Measurements from ENCODE around the gene HEXD.
"Not testable (repeated sequence)": the region's sequence is repeated elsewhere in the genome, so short reads cannot be mapped to it uniquely, and the experiment has no call there.

HEXD gene

DNA sequence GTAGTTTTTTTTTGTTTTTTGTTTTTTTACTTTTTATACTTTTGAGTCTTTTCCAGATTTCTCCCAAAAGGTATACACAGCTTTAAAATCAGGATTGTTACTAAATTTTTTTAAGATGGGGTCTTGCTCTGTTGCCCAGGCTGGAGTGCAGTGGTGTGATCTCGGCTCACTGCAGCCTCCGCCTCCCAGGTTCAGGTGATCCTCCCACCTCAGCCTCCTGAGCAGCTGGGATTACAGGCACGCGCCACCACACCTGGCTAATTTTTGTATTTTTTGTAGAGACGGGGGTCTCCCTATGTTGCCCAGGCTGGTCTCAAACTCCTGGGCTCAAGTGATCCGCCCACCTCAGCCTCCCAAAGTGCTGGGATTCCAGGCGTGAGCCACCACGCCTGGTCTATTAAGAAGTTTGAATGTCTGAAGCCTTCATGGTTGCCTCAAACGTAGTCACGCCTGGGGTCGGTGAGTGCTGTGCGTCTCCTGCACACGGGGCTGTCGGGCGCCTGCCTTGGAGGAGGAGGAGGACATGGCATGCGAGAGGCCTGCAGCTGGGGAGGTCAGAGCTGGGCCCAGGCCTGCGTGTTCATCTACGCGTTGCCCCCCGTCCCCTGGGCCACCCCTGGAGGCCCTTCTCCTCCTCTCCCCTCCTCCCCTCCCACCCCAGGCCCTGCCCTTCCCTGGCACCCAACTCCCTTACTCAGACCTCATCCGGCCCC lies 35.8 kb upstream of the HEXD start:
- DNase-seq (ENCODE audit: low read depth in 3 of 3): not testable (repeated sequence)

DNA sequence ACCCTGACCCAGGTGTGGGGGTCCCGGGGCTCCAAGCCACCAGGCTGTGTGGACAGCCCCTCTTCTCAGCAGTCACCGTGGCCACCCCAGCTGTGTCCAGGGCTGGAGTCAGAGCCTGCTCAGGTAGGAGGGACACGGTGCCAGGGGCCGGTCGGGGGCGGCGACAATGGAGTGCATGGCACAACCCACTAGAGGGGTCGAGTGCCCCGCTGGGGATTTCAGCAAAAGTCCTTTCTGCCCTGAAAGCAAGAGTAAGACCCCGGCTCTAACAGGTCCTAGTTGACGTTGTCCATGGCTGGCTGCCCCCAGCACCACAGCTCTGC lies 35.3 kb upstream of the HEXD start:
- DNase-seq (ENCODE audit: low read depth in 3 of 3): no peak

DNA sequence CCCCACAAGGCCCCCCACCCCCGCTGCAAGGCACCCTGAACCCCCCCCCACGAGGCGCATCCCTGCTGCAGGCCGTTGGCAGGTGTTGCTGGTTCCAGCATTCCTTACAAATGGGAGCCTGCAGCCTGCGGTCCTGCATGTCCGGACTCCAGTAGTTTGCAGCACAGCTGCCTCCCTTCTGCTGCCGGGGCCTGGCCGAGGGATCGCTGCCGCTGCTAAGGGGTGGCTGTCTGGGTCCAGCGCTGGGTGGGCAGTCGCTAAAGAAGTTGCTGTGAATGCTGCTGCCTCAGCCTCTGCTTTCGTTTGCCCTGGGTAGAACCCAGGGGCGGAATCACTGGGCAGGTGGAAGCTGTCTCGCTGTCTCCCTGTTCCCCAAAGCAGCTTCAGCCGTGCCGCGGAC lies 34.7 kb upstream of the HEXD start:
- no peak for DNase-seq (ENCODE audit: low read depth in 3 of 3)

DNA sequence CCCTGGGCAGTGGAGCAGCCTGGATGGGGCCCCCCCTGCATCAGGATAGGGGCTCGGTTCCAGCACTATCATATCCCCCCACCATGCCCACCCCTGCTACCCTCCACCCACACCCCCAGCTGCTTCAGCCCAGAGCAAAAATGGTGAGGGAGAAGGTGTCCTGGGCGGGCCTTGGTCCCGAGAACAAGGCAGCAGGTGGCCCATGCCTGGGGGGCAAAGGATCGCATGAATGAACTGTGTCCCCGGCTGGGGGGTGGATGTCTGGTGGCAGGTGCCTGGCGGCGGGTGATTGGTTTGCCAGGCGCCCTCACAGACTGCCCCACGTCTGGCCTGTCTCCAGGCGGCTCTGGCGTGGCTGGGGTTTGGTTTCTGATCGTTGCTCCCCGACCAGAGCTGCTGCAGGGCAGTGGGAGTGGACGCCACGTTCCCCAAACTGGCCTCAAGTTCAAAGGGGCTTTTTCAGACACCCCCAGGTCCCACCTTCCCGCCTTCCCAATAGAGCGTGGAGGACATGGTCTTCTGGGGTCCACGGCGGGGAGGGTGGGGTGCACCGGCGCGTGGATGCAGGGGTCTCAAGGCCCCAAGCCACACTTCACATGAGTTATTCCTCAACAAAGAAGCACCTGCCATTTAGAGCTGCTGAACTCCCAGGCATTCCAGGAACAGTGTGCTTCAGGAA lies 34.0 kb upstream of the HEXD start:
- DNase-seq (ENCODE audit: low read depth in 3 of 3): no peak

DNA sequence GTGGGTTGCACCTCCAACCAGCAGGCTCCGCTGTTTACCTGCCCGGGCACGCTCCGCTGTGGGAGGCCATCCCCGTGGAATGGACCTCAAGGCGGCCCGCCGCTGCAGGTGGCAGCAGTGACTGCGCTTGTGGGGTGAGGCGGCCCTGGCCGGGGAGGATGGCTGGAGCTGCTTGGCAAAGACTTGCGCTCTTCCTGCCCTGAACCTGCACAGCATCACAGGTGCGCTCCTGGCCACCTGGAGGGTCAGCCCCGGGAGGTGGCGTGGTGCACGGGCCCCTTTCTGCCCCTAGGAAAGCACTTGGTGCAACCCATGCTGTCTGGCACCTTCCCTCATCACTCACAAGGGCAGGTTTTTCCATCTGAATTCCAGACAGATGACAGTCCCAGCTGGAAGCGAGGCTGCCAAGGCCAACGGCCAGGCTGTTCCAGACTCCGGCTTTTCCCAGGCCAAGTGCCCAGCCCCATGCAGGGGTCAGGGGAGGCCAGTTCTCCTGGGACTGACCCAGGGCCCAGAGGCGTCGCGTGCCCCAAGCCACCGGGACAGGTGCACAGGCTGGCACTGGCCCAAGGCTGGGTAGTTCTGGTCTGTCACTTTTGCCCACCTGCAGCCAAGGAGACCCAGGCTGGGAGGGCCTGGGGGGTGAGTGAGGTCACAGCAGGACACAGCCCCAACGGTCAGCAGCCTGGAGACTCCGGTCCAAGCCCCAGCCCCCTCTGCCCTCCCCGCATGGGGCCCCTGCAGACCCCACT lies 33.2 kb upstream of the HEXD start:
- no peak for DNase-seq (ENCODE audit: low read depth in 3 of 3)

DNA sequence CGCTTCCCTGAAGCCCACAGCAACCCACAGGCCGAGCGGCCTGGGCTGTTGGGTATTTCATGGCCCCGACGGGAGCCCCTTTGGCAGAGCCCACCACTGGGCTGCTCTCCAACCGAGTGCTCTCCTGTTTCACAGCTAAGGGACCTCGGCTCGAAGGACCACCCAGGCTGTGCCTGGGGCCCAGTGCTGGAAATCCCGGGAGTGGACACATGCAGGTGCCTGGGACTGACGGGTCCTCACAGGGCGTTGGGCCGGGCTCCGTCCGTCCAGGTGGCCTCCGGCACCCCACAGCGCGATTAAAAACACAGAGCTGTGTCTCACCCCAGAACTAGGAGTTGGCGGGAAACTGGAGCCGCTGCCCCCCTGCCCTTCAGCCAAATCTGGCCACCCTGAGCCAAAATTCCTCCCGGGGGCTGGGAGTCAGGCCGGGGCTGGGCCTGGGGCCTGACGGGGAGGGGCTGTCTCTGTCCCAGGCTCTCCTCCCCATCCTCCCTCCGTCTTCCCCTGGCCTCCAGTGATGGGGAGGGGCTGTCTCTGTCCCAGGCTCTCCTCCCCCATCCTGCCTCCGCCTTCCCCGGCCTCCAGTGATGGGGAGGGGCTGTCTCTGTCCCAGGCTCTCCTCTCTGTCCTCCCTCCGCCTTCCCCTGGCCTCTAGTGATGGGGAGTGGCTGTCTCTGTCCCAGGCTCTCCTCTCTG lies 32.4 kb upstream of the HEXD start:
- DNase-seq (ENCODE audit: low read depth in 3 of 3): no peak

DNA sequence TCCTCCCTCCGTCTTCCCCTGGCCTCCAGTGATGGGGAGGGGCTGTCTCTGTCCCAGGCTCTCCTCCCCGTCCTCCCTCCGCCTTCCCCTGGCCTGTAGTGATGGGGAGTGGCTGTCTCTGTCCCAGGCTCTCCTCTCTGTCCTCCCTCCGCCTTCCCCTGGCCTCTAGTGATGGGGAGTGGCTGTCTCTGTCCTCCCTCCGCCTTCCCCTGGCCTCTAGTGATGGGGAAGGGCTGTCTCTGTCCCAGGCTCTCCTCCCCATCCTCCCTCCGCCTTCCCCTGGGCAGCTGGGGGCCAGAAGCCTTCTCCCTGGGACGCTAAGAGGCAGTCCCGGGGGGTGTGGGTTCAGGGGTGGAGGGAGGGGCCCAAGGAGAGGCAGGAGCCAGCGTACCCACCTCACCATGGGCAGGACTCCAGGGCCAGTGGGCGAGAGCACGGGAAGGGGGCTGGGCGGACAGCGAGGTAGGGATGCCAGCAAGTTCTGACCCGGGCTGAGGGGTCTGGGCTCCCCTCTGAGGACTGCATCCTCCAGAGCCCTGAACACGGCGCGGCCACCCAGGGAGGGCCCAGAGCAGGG lies 31.8 kb upstream of the HEXD start:
- DNase-seq (ENCODE audit: low read depth in 3 of 3): no peak

DNA sequence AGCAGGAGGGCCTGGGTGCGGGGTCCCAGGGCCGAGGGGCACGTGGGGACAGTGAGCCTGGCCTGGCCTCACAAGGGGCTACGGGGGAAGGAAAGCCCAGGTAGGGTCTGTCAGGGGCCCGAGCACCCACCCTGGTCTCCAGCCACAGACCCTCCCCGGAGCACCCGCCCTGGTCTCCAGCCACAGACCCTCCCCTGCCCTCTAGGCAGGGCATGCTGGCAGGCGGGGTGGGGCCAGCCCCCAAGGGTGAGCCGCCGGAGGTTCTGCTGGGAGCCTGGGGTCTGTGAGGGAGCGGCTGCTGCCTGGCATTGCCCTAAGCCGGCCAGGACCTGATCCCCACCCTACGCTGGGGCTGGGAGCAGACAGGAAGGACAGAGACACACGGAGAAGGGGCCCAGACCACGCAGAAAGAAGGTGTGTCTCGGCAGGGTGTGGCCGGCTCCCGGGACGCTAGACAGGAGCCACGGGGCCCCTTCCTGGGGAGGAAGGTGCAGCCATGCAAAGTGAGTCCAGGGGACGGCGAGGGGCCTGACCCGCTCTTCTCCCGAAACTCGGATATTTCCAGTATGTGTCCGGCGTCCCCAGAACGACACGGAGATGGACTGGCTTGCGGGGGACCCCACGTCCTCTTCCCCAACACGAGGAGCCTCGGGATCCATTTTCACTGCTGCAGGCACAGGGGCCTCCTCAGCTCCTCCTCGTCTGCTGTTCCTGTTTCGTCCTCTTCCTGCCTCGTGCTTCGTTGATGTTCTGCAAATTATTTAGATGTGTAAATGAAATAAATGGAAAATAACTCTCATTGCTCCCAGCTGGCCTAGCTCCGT lies 31.1 kb upstream of the HEXD start:
- DNase-seq (ENCODE audit: low read depth in 3 of 3): no peak

DNA sequence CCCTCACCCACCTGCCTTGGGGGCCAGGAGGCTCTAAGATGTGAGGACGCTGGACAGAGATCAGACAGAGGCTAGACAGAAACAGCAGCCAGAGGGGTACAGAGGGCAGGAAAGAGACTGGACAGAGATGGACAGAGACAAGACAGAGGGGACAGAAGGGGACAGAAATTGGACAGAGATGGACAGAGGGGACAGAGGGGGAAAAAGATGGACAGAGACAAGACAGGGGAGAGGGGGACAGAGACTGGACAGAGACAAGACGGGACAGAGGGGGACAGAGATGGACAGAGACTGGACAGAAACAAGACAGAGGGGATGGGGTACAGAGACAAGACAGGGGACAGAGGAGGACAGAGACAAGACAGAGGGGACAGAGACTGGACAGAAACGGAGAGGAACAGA lies 30.4 kb upstream of the HEXD start:
- no peak for DNase-seq (ENCODE audit: low read depth in 3 of 3)

DNA sequence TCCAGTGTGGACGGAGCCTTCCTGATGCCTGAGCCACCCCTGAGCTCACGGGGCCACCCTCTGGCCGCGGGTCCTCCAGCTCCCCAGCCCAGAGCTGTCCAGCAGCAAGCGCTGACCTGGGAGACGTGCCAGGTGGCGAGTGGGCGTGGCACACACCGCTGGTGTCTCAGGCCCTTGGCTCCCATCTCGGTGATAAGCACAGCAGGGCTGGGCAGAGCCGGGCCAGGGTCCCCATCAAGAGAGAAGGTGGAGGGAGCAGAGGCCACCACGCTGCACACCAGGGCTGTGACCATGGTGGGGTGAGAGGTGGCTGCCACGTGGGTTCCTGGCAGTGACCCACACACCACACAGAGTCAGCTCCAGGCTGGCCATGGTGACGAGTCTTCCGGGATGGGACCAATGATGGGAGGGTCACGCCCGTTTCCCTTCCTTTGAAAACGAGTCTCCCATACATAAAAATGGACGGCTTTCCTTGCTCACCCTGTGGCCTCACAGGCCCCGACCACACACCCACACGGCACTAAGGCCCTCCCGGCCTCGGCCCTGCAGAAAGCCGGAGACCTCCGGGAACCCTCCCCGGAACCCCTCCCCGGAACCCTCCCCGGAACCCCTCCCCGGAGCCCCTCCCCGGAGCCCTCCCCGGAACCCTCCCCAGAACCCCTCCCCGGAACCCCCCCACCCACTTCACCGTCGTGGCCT lies 29.8 kb upstream of the HEXD start:
- DNase-seq (ENCODE audit: low read depth in 3 of 3): no peak

DNA sequence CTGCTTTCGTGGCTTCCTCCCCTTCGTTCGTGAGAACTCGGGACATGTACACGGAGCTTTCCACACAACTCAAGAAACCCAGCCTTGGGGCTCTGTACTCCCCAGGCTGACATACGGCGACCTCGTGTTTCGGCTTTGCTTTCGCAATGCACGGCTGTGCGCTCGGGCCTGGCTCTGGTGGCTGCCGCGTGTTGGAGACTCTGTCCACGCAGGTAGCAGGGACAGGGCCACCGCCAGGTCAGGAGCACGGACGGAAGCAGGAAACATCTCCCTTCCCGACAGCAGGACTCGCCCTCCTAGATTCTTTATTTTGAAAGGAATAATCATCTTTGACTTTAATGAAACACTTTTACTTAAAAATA lies 29.2 kb upstream of the HEXD start:
- no peak for DNase-seq (ENCODE audit: low read depth in 3 of 3)

DNA sequence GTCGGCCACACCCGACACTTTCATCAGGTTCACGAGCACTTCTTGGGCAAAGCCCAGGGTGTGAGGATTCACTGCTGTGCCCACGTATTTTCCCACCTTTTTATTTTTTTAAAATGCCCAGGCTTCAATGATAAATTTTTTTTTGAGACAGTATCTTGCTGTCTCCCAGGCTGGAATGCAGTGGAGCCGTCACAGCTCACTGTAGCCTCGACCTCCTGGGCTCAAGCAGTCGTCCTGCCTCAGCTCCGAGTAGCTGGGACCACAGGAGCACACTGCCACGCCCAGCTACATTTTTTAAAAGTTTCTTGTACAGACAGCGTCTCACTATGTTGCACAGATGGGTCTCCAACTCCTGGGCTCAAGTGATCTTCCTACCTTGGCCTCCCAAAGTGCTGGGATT lies 28.8 kb upstream of the HEXD start:
- DNase-seq (ENCODE audit: low read depth in 3 of 3): no peak

DNA sequence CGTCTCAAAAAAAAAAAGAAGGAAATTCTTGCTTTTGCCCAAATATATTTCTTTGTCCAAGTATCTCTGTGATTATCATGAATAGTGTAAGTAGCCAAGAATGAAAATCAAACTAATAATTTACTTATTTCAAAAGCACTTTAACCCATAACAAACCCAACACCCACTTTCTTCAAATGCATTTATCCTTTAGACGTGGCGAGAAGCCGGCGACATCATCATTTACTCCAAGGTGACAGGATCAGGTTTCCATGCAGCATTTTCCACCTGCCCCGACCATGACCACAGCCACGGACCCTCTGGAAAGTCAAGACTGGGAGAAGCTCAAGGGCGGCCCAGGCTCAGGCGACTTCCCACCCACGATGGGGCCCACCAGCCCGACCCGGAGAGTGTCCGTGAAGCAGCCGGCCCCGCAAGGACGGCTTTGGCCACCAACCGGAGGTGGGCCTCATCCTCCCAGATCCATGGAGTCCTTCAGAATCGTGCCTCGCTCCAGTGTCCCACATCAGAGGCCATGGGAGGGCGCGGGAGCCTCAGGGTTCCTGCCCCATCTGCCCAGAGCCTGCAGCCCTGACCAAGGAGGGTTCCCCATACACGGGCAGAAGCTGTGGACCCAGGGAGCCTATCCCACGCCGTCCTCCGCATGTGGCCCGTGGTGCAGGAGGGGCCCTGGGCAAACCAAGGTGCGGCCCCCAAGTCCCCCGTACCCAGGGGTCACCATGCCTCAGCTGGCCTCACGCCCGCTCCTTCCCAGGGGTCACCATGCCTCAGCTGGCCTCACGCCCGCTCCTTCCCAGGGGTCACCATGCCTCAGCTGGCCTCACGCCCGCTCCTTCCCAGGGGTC lies 27.9 kb upstream of the HEXD start:
- no peak for DNase-seq (ENCODE audit: low read depth in 3 of 3)

DNA sequence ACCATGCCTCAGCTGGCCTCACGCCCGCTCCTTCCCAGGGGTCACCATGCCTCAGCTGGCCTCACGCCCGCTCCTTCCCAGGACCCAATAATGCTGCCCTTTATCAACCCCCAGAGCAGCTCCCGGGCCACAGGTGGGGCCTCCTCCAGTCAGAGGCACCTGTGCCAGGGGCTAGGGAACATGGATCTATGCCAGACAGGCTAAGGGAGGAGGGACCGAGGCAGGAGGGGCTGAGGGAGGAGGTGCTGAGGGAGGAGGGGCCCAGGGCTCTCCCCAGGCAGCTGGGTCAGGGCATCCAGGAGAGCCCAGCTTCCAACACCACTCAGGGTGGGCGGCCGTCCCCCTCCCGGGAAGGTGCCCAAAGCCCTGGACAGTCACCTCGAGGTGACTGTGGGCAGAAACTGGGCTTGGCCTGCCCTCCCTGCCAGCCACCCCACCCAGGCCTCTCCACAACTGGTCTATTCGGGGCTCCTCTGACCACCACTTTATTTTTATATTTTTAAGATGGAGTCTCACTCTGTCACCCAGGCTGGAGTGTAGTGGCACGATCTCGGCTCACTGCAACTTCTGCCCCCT lies 27.2 kb upstream of the HEXD start:
- no peak for DNase-seq (ENCODE audit: low read depth in 3 of 3)

DNA sequence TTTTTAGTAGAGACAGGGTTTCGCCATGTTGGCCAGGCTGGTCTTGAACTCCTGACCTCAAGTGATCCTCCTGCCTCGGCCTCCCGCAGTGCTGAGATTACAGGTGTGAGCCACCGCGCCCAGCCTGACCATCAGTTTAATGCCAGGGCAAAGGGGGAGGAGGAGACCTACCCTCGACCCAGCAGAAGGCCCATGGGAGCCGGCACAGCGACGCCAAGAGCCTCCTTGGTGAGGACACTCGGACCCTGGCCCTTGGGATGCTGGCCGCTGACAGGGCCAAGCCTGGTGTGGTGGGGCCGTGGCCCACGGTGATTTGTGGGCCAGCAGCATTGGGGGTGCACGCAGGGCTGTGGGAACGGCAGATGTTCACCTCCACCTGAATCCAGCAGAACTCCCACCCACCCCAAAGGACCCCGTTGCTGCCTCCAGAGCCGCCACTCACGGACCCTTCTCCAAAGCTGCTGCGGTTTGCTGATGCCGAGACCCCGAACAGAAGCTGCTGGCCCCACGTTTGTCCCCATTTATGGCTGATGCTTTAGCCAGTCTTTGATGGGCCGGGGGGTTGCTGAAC lies 26.6 kb upstream of the HEXD start:
- no peak for DNase-seq (ENCODE audit: low read depth in 3 of 3)

DNA sequence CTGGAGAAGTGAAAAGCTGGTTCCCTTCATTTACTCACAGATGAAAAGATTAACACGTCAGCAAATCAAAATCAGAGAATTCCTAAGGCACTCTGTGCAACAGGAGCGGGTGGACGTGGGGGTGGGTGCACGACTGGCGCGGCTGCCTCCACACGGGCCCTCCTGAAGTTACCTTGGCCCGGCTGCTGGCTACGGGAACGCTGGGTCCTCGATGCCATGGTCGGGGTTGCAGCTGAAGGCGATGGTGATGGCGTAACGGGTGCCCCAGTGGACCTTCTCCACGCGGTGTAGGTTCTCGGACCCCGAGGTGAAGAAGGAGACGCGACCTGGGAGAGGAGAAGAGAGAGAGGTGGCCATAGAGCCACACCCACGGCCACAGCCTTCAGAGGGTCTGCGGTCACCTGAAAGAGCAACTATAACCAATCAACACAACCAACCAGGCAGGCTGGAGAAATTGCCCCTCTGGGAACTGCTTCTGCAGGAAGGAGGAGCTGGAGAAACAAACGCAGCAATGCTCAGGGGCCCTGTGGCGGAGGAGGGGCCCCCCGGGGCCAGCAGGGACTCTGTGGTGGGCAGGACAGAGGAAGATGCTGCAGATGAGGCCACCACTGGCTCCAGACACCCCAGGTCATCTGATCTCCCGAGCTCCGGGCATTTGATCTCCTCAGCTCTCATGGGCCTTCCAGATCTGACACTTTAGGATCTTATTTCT lies 25.8 kb upstream of the HEXD start:
- no peak for DNase-seq (ENCODE audit: low read depth in 3 of 3)

DNA sequence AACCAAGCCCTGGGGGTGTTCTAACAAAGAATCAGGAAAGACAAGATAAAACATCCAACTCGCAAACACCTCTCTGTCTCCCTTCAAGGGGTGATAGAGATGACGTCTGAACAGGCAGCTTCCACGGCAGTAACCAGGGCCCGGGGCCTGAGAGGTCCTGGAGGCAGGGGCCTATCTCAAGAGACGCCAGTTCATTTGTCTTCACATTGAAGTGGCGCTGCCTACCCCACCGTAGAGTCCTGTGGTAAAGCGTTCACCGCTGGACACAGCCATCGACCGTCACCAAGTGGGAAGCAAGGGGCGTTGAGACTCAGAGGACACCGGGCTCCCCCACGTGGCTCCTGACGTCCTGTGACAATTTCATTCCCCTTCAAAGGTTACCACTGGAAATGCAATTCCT lies 25.2 kb upstream of the HEXD start:
- no peak for DNase-seq (ENCODE audit: low read depth in 3 of 3)

DNA sequence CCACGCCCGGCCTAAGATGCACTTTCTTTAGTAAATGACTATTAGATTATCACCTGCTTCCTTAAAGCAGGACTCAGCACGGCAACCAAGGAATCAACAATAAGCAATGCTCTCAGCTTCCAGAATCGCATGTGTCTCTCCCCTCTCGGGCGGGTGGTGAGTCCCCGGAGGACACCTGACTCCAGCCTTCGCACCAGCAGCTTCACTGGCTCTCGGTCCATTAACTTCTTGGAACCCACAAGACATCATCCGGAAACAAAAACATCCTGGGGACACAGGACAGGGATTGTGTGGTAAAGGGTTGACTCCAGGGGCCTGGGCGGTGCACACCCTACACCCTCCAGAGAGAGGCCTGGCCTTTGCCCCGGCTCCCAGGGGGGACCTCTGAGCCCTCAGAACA lies 23.9 kb upstream of the HEXD start:
- no peak for DNase-seq (ENCODE audit: low read depth in 3 of 3)

All from stimulated activated CD4-positive, alpha-beta T cell treated with anti-CD3 and anti-CD28 coated beads, TNF-alpha, amount 100 ng/mL, for 48 hours (primary cell).